ENCODE measurements around the gene GLI3. TPM values are rescaled to one million over a fixed set of nuclear protein-coding genes. Genes with fewer than 3 reads are reported as not detected.

Gene GLI3
- total and polyA plus RNA-seq, 2 donors from 2014 or later = 0.92 to 11.1 TPM

GRCh38 chr7:42090806-42091205 lies 146.2 kb downstream of the GLI3 start:
- FAIRE-seq = no peak
- Histone ChIP-seq H3K27ac (ENCODE audit: low read depth in 2 of 2, low read length in 2 of 2) (no peak overlapping the region), H3K4me1 (ENCODE audit: control insufficient read depth in 2 of 3, insufficient read depth in 2 of 3, low read depth in 1 of 3, low read length in 3 of 3) (peaks cover 2 to 9% (median 3%) of the 10 kb centered on the region in 3 donors), H3K9me3 (ENCODE audit: control insufficient read depth in 2 of 3, insufficient read depth in 1 of 3, low read length in 3 of 3) (no peaks in the 10 kb centered on the region), H3K36me3 (ENCODE audit: control insufficient read depth in 2 of 3, insufficient read depth in 3 of 3, low read length in 3 of 3) (no peaks in the 10 kb centered on the region), H3K4me3 (ENCODE audit: low read length in 3 of 3) (no peak overlapping the region), H3K27me3 (ENCODE audit: control insufficient read depth, insufficient read depth, low read length) (no peaks in the 10 kb centered on the region), H3K9ac (ENCODE audit: low read length in 3 of 3) (no peak overlapping the region)
- TF ChIP-seq, protein P1, sequence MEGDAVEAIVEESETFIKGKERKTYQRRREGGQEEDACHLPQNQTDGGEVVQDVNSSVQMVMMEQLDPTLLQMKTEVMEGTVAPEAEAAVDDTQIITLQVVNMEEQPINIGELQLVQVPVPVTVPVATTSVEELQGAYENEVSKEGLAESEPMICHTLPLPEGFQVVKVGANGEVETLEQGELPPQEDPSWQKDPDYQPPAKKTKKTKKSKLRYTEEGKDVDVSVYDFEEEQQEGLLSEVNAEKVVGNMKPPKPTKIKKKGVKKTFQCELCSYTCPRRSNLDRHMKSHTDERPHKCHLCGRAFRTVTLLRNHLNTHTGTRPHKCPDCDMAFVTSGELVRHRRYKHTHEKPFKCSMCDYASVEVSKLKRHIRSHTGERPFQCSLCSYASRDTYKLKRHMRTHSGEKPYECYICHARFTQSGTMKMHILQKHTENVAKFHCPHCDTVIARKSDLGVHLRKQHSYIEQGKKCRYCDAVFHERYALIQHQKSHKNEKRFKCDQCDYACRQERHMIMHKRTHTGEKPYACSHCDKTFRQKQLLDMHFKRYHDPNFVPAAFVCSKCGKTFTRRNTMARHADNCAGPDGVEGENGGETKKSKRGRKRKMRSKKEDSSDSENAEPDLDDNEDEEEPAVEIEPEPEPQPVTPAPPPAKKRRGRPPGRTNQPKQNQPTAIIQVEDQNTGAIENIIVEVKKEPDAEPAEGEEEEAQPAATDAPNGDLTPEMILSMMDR (IDR thresholded peaks at IDR 0.05; ENCODE audit: borderline replicate concordance, extremely low read depth, insufficient read depth) = no peak
- intact Hi-C loops (cut with DNase I) = no loop called here
- DNase-seq = no peak

GRCh38 chr7:42090056-42090455 lies 147.0 kb downstream of the GLI3 start:
- no peak overlapping the region for H3K27ac ChIP-seq (ENCODE audit: low read depth in 2 of 2, low read length in 2 of 2)

GRCh38 chr7:42087616-42088015 lies 149.4 kb downstream of the GLI3 start:
- Histone ChIP-seq H3K27me3 (ENCODE audit: control insufficient read depth, insufficient read depth, low read length) (no peaks in the 10 kb centered on the region), H3K4me3 (ENCODE audit: low read length in 3 of 3) (no peak overlapping the region), H3K4me1 (ENCODE audit: control insufficient read depth in 2 of 3, insufficient read depth in 2 of 3, low read depth in 1 of 3, low read length in 3 of 3) (peaks cover 2 to 9% (median 3%) of the 10 kb centered on the region in 3 donors), H3K9ac (ENCODE audit: low read length in 3 of 3) (no peak overlapping the region), H3K27ac (ENCODE audit: low read depth in 2 of 2, low read length in 2 of 2) (no peak overlapping the region), H3K9me3 (ENCODE audit: control insufficient read depth in 2 of 3, insufficient read depth in 1 of 3, low read length in 3 of 3) (no peaks in the 10 kb centered on the region), H3K36me3 (ENCODE audit: control insufficient read depth in 2 of 3, insufficient read depth in 3 of 3, low read length in 3 of 3) (no peaks in the 10 kb centered on the region)
- no peak for FAIRE-seq
- no peak for DNase-seq
- TF ChIP-seq, protein P1 (IDR thresholded peaks at IDR 0.05; ENCODE audit: borderline replicate concordance, extremely low read depth, insufficient read depth) = no peak
- intact Hi-C loops (cut with DNase I) = no loop called here

More at GRCh38 chr7:42090056-42090455, 147.0 kb downstream of the GLI3 start:
- H3K9me3 ChIP-seq (ENCODE audit: control insufficient read depth in 2 of 3, insufficient read depth in 1 of 3, low read length in 3 of 3) = no peaks in the 10 kb centered on the region
- H3K9ac ChIP-seq (ENCODE audit: low read length in 3 of 3) = no peak overlapping the region
- intact Hi-C loops (cut with DNase I) = no loop called here
- TF ChIP-seq, protein P1 (IDR thresholded peaks at IDR 0.05; ENCODE audit: borderline replicate concordance, extremely low read depth, insufficient read depth) = no peak
- no peak for FAIRE-seq
- no peak overlapping the region for H3K4me3 ChIP-seq (ENCODE audit: low read length in 3 of 3)
- H3K4me1 ChIP-seq (ENCODE audit: control insufficient read depth in 2 of 3, insufficient read depth in 2 of 3, low read depth in 1 of 3, low read length in 3 of 3) = peaks cover 2 to 9% (median 3%) of the 10 kb centered on the region in 3 donors
- H3K36me3 ChIP-seq (ENCODE audit: control insufficient read depth in 2 of 3, insufficient read depth in 3 of 3, low read length in 3 of 3) = no peaks in the 10 kb centered on the region
- H3K27me3 ChIP-seq (ENCODE audit: control insufficient read depth, insufficient read depth, low read length) = no peaks in the 10 kb centered on the region
- DNase-seq = no peak

DNA sequence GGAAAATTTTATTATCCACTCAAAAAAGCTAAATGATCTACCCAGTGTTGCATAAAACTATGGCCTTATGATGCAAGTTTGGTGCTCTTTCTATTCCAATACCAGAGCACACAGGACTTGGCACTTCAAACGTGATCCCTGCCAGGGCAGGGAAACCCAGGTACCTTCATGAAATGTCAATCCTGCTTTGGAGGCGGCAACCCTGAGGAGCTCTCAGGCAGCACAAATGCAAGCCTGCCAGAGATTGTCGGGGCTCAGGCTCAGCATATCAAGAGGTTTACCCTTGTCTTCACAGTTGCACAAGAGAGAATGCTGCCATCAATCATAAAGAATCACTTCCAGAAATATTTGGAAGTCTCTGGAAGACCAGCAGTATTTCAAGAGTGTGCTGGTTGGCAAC lies 151.5 kb downstream of the GLI3 start:
- intact Hi-C loops (cut with DNase I) = no loop called here
- peaks cover 0 to 2% (median 0%) of the 10 kb centered on the region in 3 donors for H3K4me1 ChIP-seq (ENCODE audit: control insufficient read depth in 2 of 3, insufficient read depth in 2 of 3, low read depth in 1 of 3, low read length in 3 of 3)
- FAIRE-seq (no peak), DNase-seq (no peak)
- H3K9me3 ChIP-seq (ENCODE audit: control insufficient read depth in 2 of 3, insufficient read depth in 1 of 3, low read length in 3 of 3) = no peaks in the 10 kb centered on the region
- no peaks in the 10 kb centered on the region for H3K27me3 ChIP-seq (ENCODE audit: control insufficient read depth, insufficient read depth, low read length)
- no peak overlapping the region for H3K9ac ChIP-seq (ENCODE audit: low read length in 3 of 3)
- TF ChIP-seq, protein P1 (IDR thresholded peaks at IDR 0.05; ENCODE audit: borderline replicate concordance, extremely low read depth, insufficient read depth) = no peak
- H3K36me3 ChIP-seq (ENCODE audit: control insufficient read depth in 2 of 3, insufficient read depth in 3 of 3, low read length in 3 of 3) = no peaks in the 10 kb centered on the region
- H3K27ac ChIP-seq (ENCODE audit: low read depth in 2 of 2, low read length in 2 of 2) = no peak overlapping the region
- H3K4me3 ChIP-seq (ENCODE audit: low read length in 3 of 3) = no peak overlapping the region

Data from kidney (tissue), 14 donors.